AG04449 (cell line): ENCODE measurements around the gene HDAC10.

ENCODE experiments used
- CTCF ChIA-PET: fragments of 350-600 bp; formaldehyde crosslinking; extraction: SDS; loops from one replicate; lab custom pipeline; 2021; ENCODE audit warnings: antibody characterized with exemption; lab: Yijun Ruan, JAX
- POLR2A ChIA-PET: fragments of 400-600, 350-600 bp; formaldehyde crosslinking; extraction: SDS; loops from one replicate; lab custom pipeline; 2020; ENCODE audit warnings: antibody characterized with exemption, inconsistent platforms; lab: Yijun Ruan, JAX
- DNase-seq: peaks from one replicate; pipeline ENCODE4 v3.0.0-alpha.2; 2010; ENCODE audit warnings: low read depth, low spot score
- H3K4me3 ChIP-seq: 2 replicates; pipeline ENCODE4 v1.5.1; 2011; ENCODE audit warnings: low read depth, mild to moderate bottlenecking, control low read depth, low read length
- TF ChIP-seq, protein P1 (sequence below): IDR thresholded peaks from one replicate; pipeline ENCODE4 v1.5.1; 2011; ENCODE audit warnings: mild to moderate bottlenecking, moderate library complexity, low read length, control low read depth, inconsistent platforms; ENCODE audit not compliant: insufficient read depth; ENCODE audit errors: missing control alignments

Gene HDAC10

DNA sequence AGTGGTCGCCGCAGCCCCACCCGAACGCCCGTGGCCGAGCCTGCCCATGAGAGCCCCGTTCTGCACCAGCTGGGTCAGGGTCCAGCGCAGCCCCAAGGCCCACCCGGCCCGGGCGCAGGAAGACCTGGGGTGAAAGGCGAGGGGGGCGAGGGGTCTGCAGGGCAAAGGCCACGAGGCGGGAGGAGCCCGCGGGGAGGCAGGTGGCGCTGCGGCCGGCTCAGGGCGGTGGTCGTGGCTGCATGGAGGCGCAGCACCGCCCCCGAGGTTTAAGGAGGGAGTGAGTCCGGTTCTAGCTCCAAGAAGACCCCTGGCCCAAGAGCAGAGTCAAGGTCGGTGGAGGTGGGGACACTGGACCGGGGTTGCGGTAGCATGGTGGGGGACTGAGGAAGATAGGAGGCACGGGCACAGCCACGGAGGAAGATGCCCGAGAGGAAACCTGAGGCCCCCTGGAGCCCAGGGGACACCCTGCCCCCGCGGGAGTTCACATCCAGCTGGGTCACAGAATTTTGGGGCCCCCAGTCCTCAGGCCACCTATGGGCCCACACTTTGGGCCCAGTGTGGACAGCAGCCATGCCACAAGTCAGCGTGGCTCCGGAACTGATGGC, 514 bp upstream of the HDAC10 start:
- peak overlapping the region; percentile 85 for H3K4me3 ChIP-seq
- ChIA-PET CTCF (interaction anchor here (1.0 to 7.5 kb wide), 24 partner anchors 9 to 370 kb away, joined by 3 to 92 read pairs (median 7); partner anchors contain the start of genes DENND6B, MAPK11, PLXNB2 and SCO2), POLR2A (interaction anchor here (0.7 to 2.1 kb wide), 7 partner anchors 8 to 213 kb away, joined by 3 to 16 read pairs (median 4); partner anchors contain the start of gene MAPK12)
- DNase-seq, result no peak
- TF ChIP-seq, protein P1, sequence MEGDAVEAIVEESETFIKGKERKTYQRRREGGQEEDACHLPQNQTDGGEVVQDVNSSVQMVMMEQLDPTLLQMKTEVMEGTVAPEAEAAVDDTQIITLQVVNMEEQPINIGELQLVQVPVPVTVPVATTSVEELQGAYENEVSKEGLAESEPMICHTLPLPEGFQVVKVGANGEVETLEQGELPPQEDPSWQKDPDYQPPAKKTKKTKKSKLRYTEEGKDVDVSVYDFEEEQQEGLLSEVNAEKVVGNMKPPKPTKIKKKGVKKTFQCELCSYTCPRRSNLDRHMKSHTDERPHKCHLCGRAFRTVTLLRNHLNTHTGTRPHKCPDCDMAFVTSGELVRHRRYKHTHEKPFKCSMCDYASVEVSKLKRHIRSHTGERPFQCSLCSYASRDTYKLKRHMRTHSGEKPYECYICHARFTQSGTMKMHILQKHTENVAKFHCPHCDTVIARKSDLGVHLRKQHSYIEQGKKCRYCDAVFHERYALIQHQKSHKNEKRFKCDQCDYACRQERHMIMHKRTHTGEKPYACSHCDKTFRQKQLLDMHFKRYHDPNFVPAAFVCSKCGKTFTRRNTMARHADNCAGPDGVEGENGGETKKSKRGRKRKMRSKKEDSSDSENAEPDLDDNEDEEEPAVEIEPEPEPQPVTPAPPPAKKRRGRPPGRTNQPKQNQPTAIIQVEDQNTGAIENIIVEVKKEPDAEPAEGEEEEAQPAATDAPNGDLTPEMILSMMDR, result no peak

DNA sequence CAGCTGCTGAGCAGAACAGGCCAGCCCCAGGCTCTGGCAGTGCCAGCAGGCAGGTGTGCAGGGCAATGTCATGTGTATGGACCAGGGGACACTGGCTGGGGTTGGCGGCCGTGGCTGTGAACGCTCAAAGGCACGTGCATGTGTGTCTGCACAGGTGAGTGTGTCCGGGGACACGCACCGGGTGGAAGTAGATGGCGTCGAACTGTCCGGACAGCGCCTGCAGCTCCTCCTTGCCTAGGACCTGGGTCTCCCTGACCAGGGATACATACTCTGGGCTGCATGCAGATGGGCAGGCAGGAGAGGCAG, 863 bp downstream of the HDAC10 start:
- POLR2A ChIA-PET, result interaction anchor here (0.8 to 2.1 kb wide), 4 partner anchors 11 to 44 kb away, joined by 3 to 16 read pairs (median 3); partner anchors contain the start of genes MAPK11 and MAPK12
- no peak for DNase-seq
- TF ChIP-seq, protein P1, result no peak
- CTCF ChIA-PET, result interaction anchor here (1.0 to 7.5 kb wide), 13 partner anchors 9 to 371 kb away, joined by 3 to 92 read pairs (median 8); partner anchors contain the start of gene DENND6B
- peak overlapping the region; percentile 85 for H3K4me3 ChIP-seq

DNA sequence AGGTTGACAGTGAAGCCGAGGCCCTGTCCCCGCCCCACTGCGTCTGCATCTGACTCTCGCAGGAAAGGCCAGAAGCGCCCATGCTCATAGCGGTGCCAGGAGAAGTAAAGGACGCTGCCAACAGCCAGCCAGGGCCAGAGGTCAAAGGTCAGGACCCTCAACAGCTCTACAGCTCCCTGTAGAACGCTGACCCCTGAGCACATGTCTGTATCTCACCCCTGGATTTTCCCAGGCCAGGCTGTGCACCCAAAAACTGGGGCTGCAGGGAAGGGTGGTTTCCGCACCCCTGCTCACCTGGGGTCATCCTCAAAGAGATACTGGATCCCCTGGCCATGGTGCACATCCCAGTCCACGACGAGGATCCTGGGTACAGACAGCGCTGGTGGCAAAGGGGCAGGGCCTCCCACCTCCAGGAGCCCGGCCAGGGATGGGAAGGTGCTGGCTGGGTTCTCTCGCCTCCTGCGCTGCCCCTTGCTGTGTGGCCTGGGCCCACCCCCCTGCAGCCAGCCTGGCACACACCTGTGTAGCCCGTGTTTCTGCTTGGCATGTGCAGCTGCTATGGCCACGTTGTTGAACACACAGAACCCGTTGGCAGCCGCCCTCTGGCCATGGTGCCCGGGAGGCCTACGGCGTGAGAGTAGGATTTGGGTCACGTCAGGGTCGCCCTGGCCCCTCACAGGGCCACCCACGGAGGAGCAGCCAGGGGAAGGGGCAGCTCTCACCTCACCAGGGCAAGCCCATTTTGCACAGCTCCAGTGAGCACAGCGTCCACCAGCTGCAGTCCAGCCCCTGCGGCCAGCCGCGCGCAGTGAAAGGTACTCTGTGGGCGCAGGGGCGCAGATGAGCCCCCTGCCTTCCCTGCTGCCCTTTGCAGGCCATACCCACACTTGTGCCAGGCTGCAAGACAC, 1.5 kb downstream of the HDAC10 start:
- no peak for DNase-seq
- peak overlapping the region; percentile 85 for H3K4me3 ChIP-seq
- CTCF ChIA-PET, result interaction anchor here (1.0 to 7.5 kb wide), 9 partner anchors 8 to 92 kb away, joined by 3 to 92 read pairs (median 8); partner anchors contain the start of gene DENND6B
- POLR2A ChIA-PET, result interaction anchor here (0.8 to 2.1 kb wide), 3 partner anchors 11 to 20 kb away, joined by 3 to 16 read pairs (median 3); partner anchors contain the start of genes MAPK11 and MAPK12
- TF ChIP-seq, protein P1, result no peak

DNA sequence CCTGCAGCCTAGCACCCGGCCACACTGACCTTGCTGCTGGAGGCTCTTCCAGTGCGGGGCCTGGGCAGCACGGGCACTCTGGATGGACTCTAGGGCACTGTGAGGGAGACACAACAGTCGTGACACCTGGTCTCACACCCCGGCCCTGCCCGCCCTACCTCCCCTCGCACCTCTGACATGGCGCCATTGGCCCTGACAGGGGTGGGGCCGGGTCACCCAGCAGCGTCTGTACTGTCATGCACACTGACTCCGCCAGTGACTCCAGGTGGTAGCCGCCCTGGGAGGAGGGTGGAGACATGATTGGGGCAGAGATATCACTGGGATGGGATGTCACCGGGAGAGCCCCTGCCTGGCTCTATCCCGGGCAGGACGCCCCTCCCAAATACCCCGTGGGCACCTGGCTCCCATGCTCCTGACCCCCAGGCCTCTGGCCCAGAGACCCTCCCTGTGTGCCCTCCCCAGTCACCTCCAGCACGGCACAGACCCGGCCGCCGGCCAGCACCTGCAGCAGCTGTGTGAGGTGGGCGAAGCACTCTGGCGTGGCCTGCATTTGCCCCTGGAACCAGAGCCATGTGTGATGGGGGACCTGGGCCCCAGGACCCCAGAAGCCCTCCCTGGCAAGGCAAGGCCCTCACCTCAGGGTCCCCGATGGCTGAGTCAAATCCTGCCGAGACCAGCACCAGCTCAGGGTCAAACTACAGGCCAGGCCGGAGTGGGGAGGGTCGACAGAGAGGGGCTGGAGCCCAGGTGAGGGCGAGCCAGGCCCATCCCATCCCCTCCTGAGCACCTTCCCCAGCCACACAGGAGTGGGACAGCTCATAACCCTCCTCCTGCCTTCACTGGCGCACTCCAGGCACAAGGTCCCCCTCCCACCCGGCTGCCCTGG, 2.6 kb downstream of the HDAC10 start:
- CTCF ChIA-PET, result interaction anchor here (0.7 to 7.5 kb wide), 3 partner anchors 12 to 93 kb away, joined by 3 to 92 read pairs (median 4); no protein-coding TSS in a partner anchor
- no peak overlapping the region for H3K4me3 ChIP-seq
- TF ChIP-seq, protein P1, result no peak
- POLR2A ChIA-PET, result no interaction called here
- DNase-seq, result no peak

DNA sequence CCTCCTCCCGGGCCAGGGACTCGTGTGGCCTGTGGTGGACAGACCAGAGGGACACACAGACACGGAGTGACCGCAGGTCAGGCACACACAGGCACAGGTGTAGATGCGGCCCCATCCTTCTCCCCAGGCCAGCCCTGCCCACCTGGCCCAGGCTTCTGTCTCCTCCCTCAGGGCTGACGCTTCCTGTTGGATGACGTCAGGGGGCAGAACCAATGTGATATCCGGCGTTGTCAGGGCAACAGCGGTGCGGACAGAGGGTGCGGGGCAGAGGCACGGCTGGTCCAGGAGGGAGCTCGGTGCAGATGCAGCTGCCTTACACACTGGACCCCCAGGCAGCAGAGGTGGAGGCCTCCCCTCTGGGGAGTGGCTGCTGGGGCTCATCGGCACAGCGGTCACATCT, 3.3 kb downstream of the HDAC10 start:
- no peak for DNase-seq

More for the DNA sequence above, 3.3 kb downstream of the HDAC10 start:
- ChIA-PET POLR2A (no interaction called here), CTCF (interaction anchor here (0.7 to 7.5 kb wide), 3 partner anchors 11 to 94 kb away, joined by 3 to 92 read pairs (median 4); no protein-coding TSS in a partner anchor)
- no peak overlapping the region for H3K4me3 ChIP-seq
- TF ChIP-seq, protein P1, result no peak
